Esophagus squamous epithelium (tissue), 5 donors: Measurements from ENCODE around the gene DNMT3B. TPM values are rescaled to one million over a fixed set of nuclear protein-coding genes. Genes with fewer than 3 reads are reported as not detected.
A peak's percentile ranks its signal among the peaks of the same experiment; 100 is the strongest.

Source experiments
- DNase-seq: peaks from one replicate; lab custom pipeline; 2025; lab: John Stamatoyannopoulos, UW
- H3K27ac ChIP-seq, 4 donors: fragments of 200-600 bp; sonication (generic); one replicate each; pipeline ENCODE4 v1.5.1; 2016 to 2019; ENCODE audit warnings: mild to moderate bottlenecking in 1 of 4
- H3K27me3 ChIP-seq, 4 donors: fragments of 200-600 bp; sonication (generic); 1 replicate in 3 of 4; 2 replicates in 1 of 4; pipeline versions ENCODE4 v1.5.1 to v1.6.0; 2017 to 2021; ENCODE audit warnings: antibody characterized with exemption in 1 of 4
- H3K36me3 ChIP-seq, 3 donors: fragments of 200-600 bp; sonication (generic); one replicate each; pipeline ENCODE4 v1.5.1; 2016 to 2019
- H3K4me1 ChIP-seq, 3 donors: fragments of 200-600 bp; sonication (generic); one replicate each; pipeline ENCODE4 v1.5.1; 2017 to 2019
- H3K4me3 ChIP-seq, 4 donors: fragments of 200-600 bp; sonication (generic); 1 replicate in 3 of 4; 2 replicates in 1 of 4; pipeline ENCODE4 v1.5.1; 2016 to 2019; ENCODE audit warnings: mild to moderate bottlenecking in 2 of 4, moderate library complexity in 1 of 4
- H3K9me3 ChIP-seq, 3 donors: fragments of 200-600 bp; sonication (generic); one replicate each; pipeline ENCODE4 v1.5.1; 2016 to 2019
- POLR2A ChIP-seq, 4 donors: fragments of 450-650 bp; IDR thresholded peaks; one replicate each; pipeline ENCODE4 v1.6.1; 2017; ENCODE audit warnings: antibody characterized with exemption in 4 of 4, mild to moderate bottlenecking in 4 of 4, moderate library complexity in 3 of 4
- WGBS, 2 donors: methylation state at CpG; one replicate each; pipeline ENCODE4 v1.1.5; 2018; 5-methylcytosine and 5-hydroxymethylcytosine counted together
- intact Hi-C: fragments of 100-400 bp; cut with DNase I; formaldehyde crosslinking; loops from one replicate; pipeline ENCODE4 v1.15.0; 2022
- total RNA-seq, 4 donors: library from RNA; depleted of rRNA; stranded (reverse); fragments of >200 nt; gene quantifications; one replicate each; pipeline ENCODE4 v1.1.0, GENCODE V29; 2016
- TF ChIP-seq, protein P1 (sequence below), 6 experiments: fragments of 450-650 bp in 4 of 6; fragments of 200-600 bp in 2 of 6; sonication (generic) in 2 of 6; IDR thresholded peaks; one replicate each; pipeline ENCODE4 v1.5.1; 2016 to 2019; ENCODE audit warnings: antibody characterized with exemption in 6 of 6, mild to moderate bottlenecking in 4 of 6, moderate library complexity in 4 of 6
- donor health status: DM: yes; HTN: yes; CAD: no.

Gene DNMT3B
- total RNA-seq, 4 donors from 2014 or later, result 0.44 to 2.2 (median 0.72) TPM

DNA sequence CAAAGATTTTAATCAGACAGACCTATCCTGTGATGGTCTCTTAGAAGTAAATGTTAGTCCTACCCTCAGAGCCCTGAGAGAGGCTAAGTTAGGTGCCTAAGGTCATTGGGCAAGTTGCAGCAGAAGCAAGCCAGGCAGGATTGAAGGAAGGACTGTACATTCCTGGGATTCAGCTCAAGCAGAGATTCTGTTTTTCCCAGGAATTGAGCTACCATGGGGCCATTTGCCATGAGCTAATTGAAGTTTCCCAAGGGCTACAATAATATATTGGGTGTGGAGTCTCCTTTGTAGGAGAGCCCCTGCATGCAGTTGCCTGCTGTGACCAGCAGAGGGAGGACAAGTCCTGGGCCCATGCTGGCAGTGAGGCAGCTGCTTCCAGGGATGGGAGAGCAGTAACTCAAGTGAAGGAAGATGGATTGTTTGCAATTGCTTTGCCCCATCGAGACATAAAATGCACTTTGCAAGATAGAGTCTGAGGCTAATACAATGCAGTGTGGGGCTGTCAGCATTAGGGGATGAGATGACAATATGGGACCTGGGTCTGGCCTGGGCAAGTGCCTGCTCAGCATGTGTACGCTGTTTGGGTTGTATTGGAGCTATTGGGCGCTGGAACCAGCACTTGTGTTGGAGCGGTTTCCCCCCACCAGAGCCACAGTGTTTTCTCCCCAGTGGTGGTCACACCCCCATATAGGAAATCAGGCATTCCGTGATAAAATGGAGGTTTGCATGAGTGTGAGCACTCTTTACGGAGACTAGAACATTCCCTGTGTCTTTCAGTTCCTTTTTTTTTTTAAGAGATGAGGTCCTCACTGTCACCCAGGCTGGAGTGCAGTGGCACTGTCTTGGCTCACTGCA lies 27.9 kb downstream of the DNMT3B start:
- intact Hi-C loops, result loop anchor here (10.0 kb wide), 1 partner anchor 95 kb away; no protein-coding TSS in a partner anchor
- DNase-seq, result no peak
- no peak overlapping the region for H3K27ac ChIP-seq
- no peak overlapping the region for H3K4me3 ChIP-seq
- WGBS, 2 donors, result 60 to 75% methylated on average over 4 to 6 of the region's 6 CpGs
- H3K9me3 ChIP-seq, result no peaks in the 10 kb centered on the region
- H3K27me3 ChIP-seq, result no peaks in the 10 kb centered on the region
- peaks cover 0 to 14% (median 0%) of the 10 kb centered on the region in 3 donors for H3K36me3 ChIP-seq
- TF ChIP-seq POLR2A (IDR thresholded peaks at IDR 0.05), result no peak
- TF ChIP-seq, protein P1, sequence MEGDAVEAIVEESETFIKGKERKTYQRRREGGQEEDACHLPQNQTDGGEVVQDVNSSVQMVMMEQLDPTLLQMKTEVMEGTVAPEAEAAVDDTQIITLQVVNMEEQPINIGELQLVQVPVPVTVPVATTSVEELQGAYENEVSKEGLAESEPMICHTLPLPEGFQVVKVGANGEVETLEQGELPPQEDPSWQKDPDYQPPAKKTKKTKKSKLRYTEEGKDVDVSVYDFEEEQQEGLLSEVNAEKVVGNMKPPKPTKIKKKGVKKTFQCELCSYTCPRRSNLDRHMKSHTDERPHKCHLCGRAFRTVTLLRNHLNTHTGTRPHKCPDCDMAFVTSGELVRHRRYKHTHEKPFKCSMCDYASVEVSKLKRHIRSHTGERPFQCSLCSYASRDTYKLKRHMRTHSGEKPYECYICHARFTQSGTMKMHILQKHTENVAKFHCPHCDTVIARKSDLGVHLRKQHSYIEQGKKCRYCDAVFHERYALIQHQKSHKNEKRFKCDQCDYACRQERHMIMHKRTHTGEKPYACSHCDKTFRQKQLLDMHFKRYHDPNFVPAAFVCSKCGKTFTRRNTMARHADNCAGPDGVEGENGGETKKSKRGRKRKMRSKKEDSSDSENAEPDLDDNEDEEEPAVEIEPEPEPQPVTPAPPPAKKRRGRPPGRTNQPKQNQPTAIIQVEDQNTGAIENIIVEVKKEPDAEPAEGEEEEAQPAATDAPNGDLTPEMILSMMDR (IDR thresholded peaks at IDR 0.05), result peak; percentile 95 to 99 (median 98)
- peaks cover 0 to 19% (median 0%) of the 10 kb centered on the region in 3 donors for H3K4me1 ChIP-seq

DNA sequence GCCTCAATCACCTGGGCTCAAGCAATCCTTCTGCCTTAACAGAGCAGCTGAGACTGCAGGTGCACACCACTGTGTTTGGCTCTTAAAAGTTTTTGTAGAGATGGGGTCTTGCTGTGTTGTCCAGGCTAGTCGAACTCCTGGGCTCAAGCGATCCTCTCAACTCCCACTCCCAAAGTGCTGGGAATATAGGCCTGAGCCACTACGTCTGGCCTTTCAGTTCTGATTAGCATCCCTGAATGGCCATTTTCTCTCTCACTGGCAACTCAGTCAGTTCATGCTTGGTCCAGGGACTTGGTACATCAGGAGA lies 28.5 kb downstream of the DNMT3B start:
- Histone ChIP-seq H3K27ac (no peak overlapping the region), H3K9me3 (no peaks in the 10 kb centered on the region), H3K36me3 (peaks cover 0 to 9% (median 0%) of the 10 kb centered on the region in 3 donors), H3K27me3 (no peaks in the 10 kb centered on the region), H3K4me3 (no peak overlapping the region), H3K4me1 (peaks cover 0 to 21% (median 0%) of the 10 kb centered on the region in 3 donors)
- TF ChIP-seq, protein P1 (IDR thresholded peaks at IDR 0.05), result no peak
- TF ChIP-seq POLR2A (IDR thresholded peaks at IDR 0.05), result no peak
- 81 to 95% methylated on average over 3 of the region's 3 CpGs for WGBS, 2 donors
- no peak for DNase-seq
- intact Hi-C loops, result loop anchor here (10.0 kb wide), 1 partner anchor 94 kb away; no protein-coding TSS in a partner anchor

DNA sequence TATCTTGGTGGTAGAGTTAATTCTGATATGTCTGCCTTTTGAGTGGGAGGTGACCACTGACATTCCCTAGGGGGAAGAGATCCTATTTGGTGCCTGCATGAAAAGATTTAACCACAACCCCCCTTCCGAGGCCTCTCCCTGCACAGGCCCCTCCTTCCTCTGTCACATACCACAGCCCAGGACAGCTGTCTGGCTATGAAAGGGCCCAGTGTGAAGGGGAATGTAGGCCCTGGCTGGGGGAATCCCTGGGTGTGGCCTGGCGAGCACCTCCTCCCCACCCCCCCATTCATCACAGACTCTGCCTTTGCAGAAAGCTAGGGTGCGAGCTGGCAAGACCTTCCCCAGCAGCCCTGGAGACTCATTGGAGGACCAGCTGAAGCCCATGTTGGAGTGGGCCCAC lies 30.1 kb downstream of the DNMT3B start:
- Histone ChIP-seq H3K4me1 (peaks cover 0 to 37% (median 2%) of the 10 kb centered on the region in 3 donors), H3K27ac (no peak overlapping the region), H3K4me3 (no peak overlapping the region), H3K36me3 (peaks cover 0 to under 1% (median 0%) of the 10 kb centered on the region in 3 donors), H3K27me3 (no peaks in the 10 kb centered on the region), H3K9me3 (no peaks in the 10 kb centered on the region)
- DNase-seq, result no peak
- intact Hi-C loops, result loop anchor here (10.0 kb wide), 1 partner anchor 92 kb away; no protein-coding TSS in a partner anchor
- TF ChIP-seq, protein P1 (IDR thresholded peaks at IDR 0.05), result no peak
- TF ChIP-seq POLR2A (IDR thresholded peaks at IDR 0.05), result no peak
- WGBS, 2 donors, result 50 to 67% methylated on average over 1 of the region's 3 CpGs

DNA sequence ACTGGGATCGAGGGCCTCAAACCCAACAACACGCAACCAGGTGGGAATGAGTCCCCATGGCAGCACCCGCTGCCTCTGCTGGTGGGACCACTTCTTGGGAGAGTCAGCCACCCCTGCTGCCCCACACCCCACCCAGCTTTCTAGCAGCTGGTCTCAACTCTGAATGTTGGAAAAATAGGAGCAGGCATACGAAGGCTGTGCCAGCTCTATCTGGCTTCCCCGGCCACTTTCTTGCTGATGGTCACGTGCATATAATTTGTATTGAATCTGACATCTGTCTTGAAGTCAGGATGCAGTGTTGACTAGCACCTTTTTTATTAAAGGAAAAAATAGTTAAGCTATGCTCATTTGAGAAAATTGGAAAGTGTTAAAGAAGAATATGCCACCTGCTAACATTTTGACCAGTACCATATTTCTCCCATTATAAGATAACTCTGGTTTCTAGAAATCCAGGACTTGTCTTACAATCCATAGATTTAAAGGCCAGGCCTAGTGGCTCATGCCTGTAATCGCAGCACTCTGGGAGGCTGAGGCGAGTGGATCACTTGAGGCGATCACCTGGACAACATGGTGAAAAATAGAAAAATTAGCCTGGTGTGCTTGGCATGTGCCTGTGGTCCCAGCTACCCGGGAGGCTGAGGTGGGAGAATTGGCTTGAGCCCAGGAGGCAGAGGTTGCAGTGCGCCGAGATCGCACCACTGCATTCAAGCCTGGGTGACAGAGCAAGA lies 30.7 kb downstream of the DNMT3B start:
- intact Hi-C loops, result loop anchor here (10.0 kb wide), 1 partner anchor 92 kb away; no protein-coding TSS in a partner anchor

More for the DNA sequence above, 30.7 kb downstream of the DNMT3B start:
- Histone ChIP-seq H3K27ac (no peak overlapping the region), H3K4me3 (no peak overlapping the region), H3K4me1 (peaks cover 0 to 37% (median 2%) of the 10 kb centered on the region in 3 donors), H3K27me3 (no peaks in the 10 kb centered on the region), H3K36me3 (no peaks in the 10 kb centered on the region), H3K9me3 (no peaks in the 10 kb centered on the region)
- TF ChIP-seq POLR2A (IDR thresholded peaks at IDR 0.05), result no peak
- TF ChIP-seq, protein P1 (IDR thresholded peaks at IDR 0.05), result peak in 2 of 6 experiments; percentile 6 to 29
- WGBS, 2 donors, result 80 to 82% methylated on average over 9 to 10 of the region's 13 CpGs
- no peak for DNase-seq
